ENCODE measurements around the gene PAK1. TPM values are rescaled to one million over a fixed set of nuclear protein-coding genes. Genes with fewer than 3 reads are reported as not detected.

Gene PAK1
- total and polyA plus RNA-seq, 2 donors (not counting 3 experiments of a cell fraction or from before 2014, with no cell fraction given), result 5.6 to 12.9 TPM

GRCh38 chr11:77283101-77283500, 190.8 kb downstream of the PAK1 start:
- Histone ChIP-seq H3K4me2 (ENCODE audit: insufficient read depth, low read length) (no peak overlapping the region), H3K9me3 (replicated peaks; ENCODE audit: control insufficient read depth, insufficient read depth, low read length) (no peaks in the 10 kb centered on the region), H2AFZ (ENCODE audit: low read depth, low read length) (no peak overlapping the region), H3K4me3 (replicated peaks in 1 of 3; ENCODE audit: insufficient read depth in 1 of 3, low read depth in 1 of 3, low read length in 3 of 3) (no peak overlapping the region), H3K9ac (replicated peaks; ENCODE audit: extremely low read depth, insufficient read depth, low read length) (no peak overlapping the region), H3K36me3 (ENCODE audit: control insufficient read depth in 2 of 2, extremely low read depth in 1 of 2, insufficient read depth in 2 of 2, low read length in 2 of 2) (no peaks in the 10 kb centered on the region), H3K79me2 (ENCODE audit: control insufficient read depth, insufficient read depth, low read length) (no peaks in the 10 kb centered on the region), H3K27ac (ENCODE audit: insufficient read depth, low read depth, low read length) (no peak overlapping the region), H3K4me1 (ENCODE audit: control insufficient read depth, extremely low read depth, insufficient read depth, low read length) (no peaks in the 10 kb centered on the region), H3K27me3 (ENCODE audit: control insufficient read depth in 2 of 2, insufficient read depth in 2 of 2, low read length in 2 of 2) (peaks cover 10 to 11% of the 10 kb centered on the region in 2 experiments), H4K20me1 (replicated peaks; ENCODE audit: control insufficient read depth, extremely low read depth, insufficient read depth, low read length) (no peaks in the 10 kb centered on the region), H3K9me1 (replicated peaks; ENCODE audit: control insufficient read depth, extremely low read depth, insufficient read depth, low read length) (no peaks in the 10 kb centered on the region)
- ChIA-PET POLR2A (no interaction called here), CTCF (interaction anchor here (0.7 to 1.8 kb wide), 5 partner anchors 8 to 266 kb away, joined by 3 to 5 read pairs (median 4); no protein-coding TSS in a partner anchor)
- DNase-seq (ENCODE audit: low read depth, low spot score) (no peak), FAIRE-seq (no peak)
- no TSS peak for BruUV-seq (replicated peaks)
- dilution Hi-C loops (cut with MboI; ENCODE audit: extremely low pct_ligation_motif_present, low sequenced_read_pairs) (no loop called here), intact Hi-C loops (cut with micrococcal nuclease) (no loop called here)
- TF ChIP-seq CTCF (IDR thresholded peaks at IDR 0.05; ENCODE audit: extremely low read depth in 1 of 2, insufficient read depth in 1 of 2, low read depth in 1 of 2, low read length in 2 of 2), result no peak
- TF ChIP-seq MYC (IDR thresholded peaks at IDR 0.05; ENCODE audit: low read depth, low read length), result no peak
- TF ChIP-seq EZH2 (IDR thresholded peaks at IDR 0.05; ENCODE audit: borderline replicate concordance, low read depth, low read length, severe bottlenecking), result no peak
- TF ChIP-seq GATA2 (IDR thresholded peaks at IDR 0.05; ENCODE audit: insufficient read depth, insufficient read length, low read depth, low read length), result no peak
- TF ChIP-seq FOS (IDR thresholded peaks at IDR 0.05; ENCODE audit: borderline replicate concordance, insufficient read depth, low read length), result no peak
- TF ChIP-seq POLR2AphosphoS5 (IDR thresholded peaks at IDR 0.05; ENCODE audit: insufficient read depth, low read depth, low read length), result no peak
- no peak for TF ChIP-seq POLR2A (IDR thresholded peaks at IDR 0.05; ENCODE audit: low read depth, low read length)
- no peak for TF ChIP-seq JUN (IDR thresholded peaks at IDR 0.05; ENCODE audit: borderline replicate concordance, insufficient read depth, insufficient read length, low read depth)
- TF ChIP-seq MAX (IDR thresholded peaks at IDR 0.05; ENCODE audit: insufficient read depth, insufficient read length), result no peak

All from endothelial cell of umbilical vein (primary cell).